Pancreas (tissue), 10 donors: Measurements from ENCODE around the gene CHRNA5. TPM values are rescaled to one million over a fixed set of nuclear protein-coding genes. Genes with fewer than 3 reads are reported as not detected.
"Not testable (repeated sequence)": the region's sequence is repeated elsewhere in the genome, so short reads cannot be mapped to it uniquely, and the experiment has no call there.

Source experiments
- ATAC-seq, 4 donors: fragments of 200-7000 bp; cut with Tn5 transposase; one replicate each; pipeline versions ENCODE4 v1.8.0 to v1.9.1; 2020; ENCODE audit warnings: mild to moderate bottlenecking in 4 of 4, moderate library complexity in 4 of 4
- DNase-seq, 6 donors: peaks; one replicate each; pipeline ENCODE4 v3.0.0-alpha.2; 2020
- FAIRE-seq: peaks from 2 replicates; lab custom pipeline; 2012; peaks lifted over from hg19 to GRCh38; lab: Jason Lieb, UNC
- H3K27ac ChIP-seq, 4 donors: fragments of 200-600 bp; sonication (generic); 1 replicate in 3 of 4; 2 replicates in 1 of 4; pipeline versions ENCODE4 v1.5.0 to v1.8.0; 2020
- H3K27me3 ChIP-seq, 4 donors: fragments of 200-600 bp; one replicate each; pipeline ENCODE4 v1.8.0; 2021
- H3K36me3 ChIP-seq, 3 donors: fragments of 200-600 bp; sonication (generic) in 1 of 3; one replicate each; pipeline versions ENCODE4 v1.5.0 to v1.8.0; 2020 to 2021
- H3K4me1 ChIP-seq, 3 donors: fragments of 200-600 bp; one replicate each; pipeline ENCODE4 v1.8.0; 2021
- H3K4me3 ChIP-seq, 4 donors: fragments of 200-600 bp; sonication (generic) in 2 of 4; one replicate each; pipeline versions ENCODE4 v1.5.0 to v1.8.0; 2020 to 2021
- H3K9me3 ChIP-seq, 4 donors: fragments of 200-600 bp; one replicate each; pipeline ENCODE4 v1.8.0; 2021
- WGBS, 2 donors: extraction: QIAGEN DNeasy Blood & Tissue Kit; methylation state at CpG; one replicate each; pipeline ENCODE4 v1.1.7; 2013; 5-methylcytosine and 5-hydroxymethylcytosine counted together
- intact Hi-C, 3 donors: fragments of 100-400 bp; cut with DNase I; formaldehyde crosslinking; loops; one replicate each; pipeline versions ENCODE4 v1.11.1 to v1.14.2; 2022
- polyA plus RNA-seq, 2 donors: library from polyadenylated mRNA; stranded (reverse); fragments of 200-250 nt; gene quantifications; one replicate each; pipeline ENCODE4 v1.2.3, GENCODE V29; 2013
- total RNA-seq, 6 donors: library from RNA; stranded (reverse); fragmentation: NEBNext Ultra II Directional in 4 of 6; extraction: Animal tissue kit (Norgen Biotek cat#: 25700) in 4 of 6; gene quantifications; one replicate each; pipeline versions ENCODE4 v1.2.1 to v1.2.4, GENCODE V29; 2021 to 2023
- TF ChIP-seq, protein P1 (sequence below), 4 donors: fragments of 200-600 bp; sonication (generic) in 3 of 4; IDR thresholded peaks; one replicate each; pipeline versions ENCODE4 v1.5.0 to v1.8.0; 2021; ENCODE audit warnings: antibody characterized with exemption in 4 of 4
- donor health status: healthy with polysubstance abuse.
- donor health status: DM: no; HTN: no; CAD: no; lungs with moderate emphysema.
- donor health status: DM: no; HTN: no; CAD: no.
- donor health status: control.
- donor health status: control.
- donor health status: Bipolar disorder and iron deficiency.
- donor health status: DM: yes; HTN: yes; CAD: no.
- donor health status: DM: no; HTN: no; CAD: no.
- donor health status: DM: no; HTN: no; CAD: no.
- donor health status: DM: yes; HTN: yes; CAD: no.

CHRNA5 gene
- total and polyA plus RNA-seq, 8 donors: 0.80 to 2.9 (median 1.8) TPM

DNA sequence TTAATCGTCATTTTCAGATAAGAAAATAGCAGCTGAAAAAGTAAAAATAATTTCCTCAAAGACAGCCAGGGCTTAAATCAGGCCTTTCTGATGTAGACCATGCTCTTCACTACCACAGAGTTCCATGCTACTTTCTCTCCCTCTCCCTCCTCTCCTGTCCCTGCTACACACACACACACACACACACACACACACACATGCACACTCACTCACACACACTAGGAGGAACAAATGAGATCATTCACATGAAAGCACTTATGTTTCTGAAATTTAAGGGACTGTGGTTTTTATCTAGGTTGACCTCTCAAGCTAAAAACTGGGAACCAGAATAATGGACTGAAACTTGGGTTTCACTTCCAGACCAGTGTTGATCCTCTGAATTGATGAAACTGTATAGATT, 29.2 kb upstream of the CHRNA5 start:
- intact Hi-C loops: no loop called here
- Histone ChIP-seq H3K36me3 (no peaks in the 10 kb centered on the region), H3K9me3 (no peaks in the 10 kb centered on the region), H3K4me1 (no peaks in the 10 kb centered on the region), H3K27ac (no peak overlapping the region), H3K4me3 (no peak overlapping the region), H3K27me3 (no peaks in the 10 kb centered on the region)
- ATAC-seq: no peak
- TF ChIP-seq, protein P1, sequence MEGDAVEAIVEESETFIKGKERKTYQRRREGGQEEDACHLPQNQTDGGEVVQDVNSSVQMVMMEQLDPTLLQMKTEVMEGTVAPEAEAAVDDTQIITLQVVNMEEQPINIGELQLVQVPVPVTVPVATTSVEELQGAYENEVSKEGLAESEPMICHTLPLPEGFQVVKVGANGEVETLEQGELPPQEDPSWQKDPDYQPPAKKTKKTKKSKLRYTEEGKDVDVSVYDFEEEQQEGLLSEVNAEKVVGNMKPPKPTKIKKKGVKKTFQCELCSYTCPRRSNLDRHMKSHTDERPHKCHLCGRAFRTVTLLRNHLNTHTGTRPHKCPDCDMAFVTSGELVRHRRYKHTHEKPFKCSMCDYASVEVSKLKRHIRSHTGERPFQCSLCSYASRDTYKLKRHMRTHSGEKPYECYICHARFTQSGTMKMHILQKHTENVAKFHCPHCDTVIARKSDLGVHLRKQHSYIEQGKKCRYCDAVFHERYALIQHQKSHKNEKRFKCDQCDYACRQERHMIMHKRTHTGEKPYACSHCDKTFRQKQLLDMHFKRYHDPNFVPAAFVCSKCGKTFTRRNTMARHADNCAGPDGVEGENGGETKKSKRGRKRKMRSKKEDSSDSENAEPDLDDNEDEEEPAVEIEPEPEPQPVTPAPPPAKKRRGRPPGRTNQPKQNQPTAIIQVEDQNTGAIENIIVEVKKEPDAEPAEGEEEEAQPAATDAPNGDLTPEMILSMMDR (IDR thresholded peaks at IDR 0.05): no peak
- FAIRE-seq: no peak
- WGBS, 2 donors: 78% methylated on average over 1 of the region's 1 CpG
- no peak for DNase-seq

DNA sequence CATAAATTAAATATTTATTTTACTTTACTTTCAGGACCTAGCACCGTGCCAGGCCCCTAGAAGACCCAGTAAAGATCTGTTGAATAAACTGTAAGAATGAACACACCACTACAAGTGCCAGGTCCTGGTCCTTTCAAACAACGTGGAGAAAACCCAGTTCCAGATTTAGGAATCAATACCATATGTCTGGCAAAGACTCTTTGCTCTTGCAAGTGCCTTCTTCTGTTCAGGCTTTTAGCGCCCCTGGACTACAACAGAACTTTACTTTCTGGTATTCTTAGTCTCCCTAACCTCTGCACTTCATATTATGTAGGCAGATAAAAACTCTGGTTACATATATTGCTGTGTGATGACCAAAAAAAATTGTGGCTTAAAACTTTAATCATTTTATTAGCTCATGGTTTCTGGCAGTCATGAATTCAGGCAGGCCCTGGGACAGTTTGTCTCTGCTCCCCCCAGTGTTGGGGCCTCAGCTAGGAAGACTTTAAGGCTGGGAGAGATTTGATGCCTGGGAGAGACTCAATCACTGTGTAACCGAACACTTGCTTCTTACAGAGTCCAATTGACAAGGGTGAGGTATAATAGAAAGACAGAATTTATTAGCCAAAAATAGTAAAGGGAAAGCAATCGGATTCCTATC, 27.9 kb upstream of the CHRNA5 start:
- Histone ChIP-seq H3K27me3 (no peaks in the 10 kb centered on the region), H3K36me3 (no peaks in the 10 kb centered on the region), H3K9me3 (no peaks in the 10 kb centered on the region), H3K4me3 (no peak overlapping the region), H3K4me1 (peaks cover 0 to 8% (median 8%) of the 10 kb centered on the region in 3 donors), H3K27ac (no peak overlapping the region)
- ATAC-seq (no peak), FAIRE-seq (no peak), DNase-seq (no peak)
- TF ChIP-seq, protein P1 (IDR thresholded peaks at IDR 0.05): no peak
- 74 to 75% methylated on average over 5 of the region's 5 CpGs for WGBS, 2 donors
- intact Hi-C loops: no loop called here

DNA sequence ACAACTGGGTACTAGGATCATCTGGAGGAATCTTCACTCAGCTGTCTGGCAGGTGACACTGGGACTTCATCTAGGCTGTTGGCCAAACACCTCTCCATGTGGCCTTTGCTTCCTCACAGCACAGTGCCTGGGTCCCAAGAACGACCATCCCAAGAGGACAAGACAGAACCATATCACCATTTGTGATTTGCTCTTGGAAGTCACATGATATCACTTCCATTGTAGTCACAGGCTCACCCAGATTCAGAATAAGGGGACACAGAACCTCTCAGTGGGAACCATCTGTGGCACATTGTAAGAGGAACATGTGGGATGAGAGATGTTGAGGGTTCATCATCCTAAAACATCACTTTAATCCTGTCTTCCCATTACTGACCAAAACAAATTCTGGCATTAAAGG, 27.0 kb upstream of the CHRNA5 start:
- Histone ChIP-seq H3K27me3 (no peaks in the 10 kb centered on the region), H3K9me3 (no peaks in the 10 kb centered on the region), H3K27ac (no peak overlapping the region), H3K36me3 (no peaks in the 10 kb centered on the region), H3K4me1 (peaks cover 0 to 8% (median 8%) of the 10 kb centered on the region in 3 donors), H3K4me3 (no peak overlapping the region)
- no peak for ATAC-seq
- no peak for DNase-seq
- TF ChIP-seq, protein P1 (IDR thresholded peaks at IDR 0.05): no peak
- intact Hi-C loops: no loop called here
- WGBS, 2 donors: 79% methylated on average over 1 of the region's 1 CpG
- no peak for FAIRE-seq

DNA sequence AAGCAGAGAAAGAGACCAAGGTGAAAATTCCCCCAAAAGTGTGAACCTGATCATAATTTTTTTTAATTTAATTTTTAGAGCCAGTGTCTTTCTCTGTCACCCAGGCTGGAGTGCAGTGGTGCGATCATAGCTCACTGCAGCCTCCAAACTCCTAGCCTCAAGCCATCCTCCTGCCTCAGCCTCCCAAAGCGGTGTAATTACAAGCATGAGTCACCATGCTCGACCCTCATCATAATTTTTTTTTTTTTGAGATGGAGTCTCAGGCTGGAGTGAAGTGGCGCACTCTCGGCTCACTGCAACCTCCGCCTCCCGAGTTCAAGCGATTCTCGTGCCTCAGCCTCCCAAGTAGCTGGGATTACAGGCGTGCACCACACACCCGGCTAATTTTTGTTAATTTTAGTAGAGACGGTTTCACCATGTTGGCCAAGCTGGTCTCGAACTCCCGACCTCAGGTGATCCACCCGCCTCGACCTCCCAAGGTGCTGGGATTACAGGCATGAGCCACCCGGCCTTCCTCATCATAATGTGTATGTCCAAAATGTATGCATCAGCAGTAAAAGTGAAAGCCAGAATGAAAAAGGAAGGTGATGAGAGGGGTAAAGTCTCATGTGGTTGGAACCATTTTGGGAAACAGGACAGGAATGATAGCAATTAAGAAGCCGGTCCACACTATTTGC, 25.7 kb upstream of the CHRNA5 start:
- intact Hi-C loops, H3K27me3 ChIP-seq, H3K36me3 ChIP-seq, FAIRE-seq, H3K9me3 ChIP-seq, ATAC-seq: not testable (repeated sequence)
- Histone ChIP-seq H3K4me1 (peaks cover 0 to 12% (median 11%) of the 10 kb centered on the region in 3 donors), H3K27ac (peak overlapping the region; percentile 62 to 91 (median 90)), H3K4me3 (peak overlapping the region; percentile 60 to 81 (median 70))
- peak in 1 of 6 donors; percentile 17 for DNase-seq
- 68 to 72% methylated on average over 18 of the region's 18 CpGs for WGBS, 2 donors

DNA sequence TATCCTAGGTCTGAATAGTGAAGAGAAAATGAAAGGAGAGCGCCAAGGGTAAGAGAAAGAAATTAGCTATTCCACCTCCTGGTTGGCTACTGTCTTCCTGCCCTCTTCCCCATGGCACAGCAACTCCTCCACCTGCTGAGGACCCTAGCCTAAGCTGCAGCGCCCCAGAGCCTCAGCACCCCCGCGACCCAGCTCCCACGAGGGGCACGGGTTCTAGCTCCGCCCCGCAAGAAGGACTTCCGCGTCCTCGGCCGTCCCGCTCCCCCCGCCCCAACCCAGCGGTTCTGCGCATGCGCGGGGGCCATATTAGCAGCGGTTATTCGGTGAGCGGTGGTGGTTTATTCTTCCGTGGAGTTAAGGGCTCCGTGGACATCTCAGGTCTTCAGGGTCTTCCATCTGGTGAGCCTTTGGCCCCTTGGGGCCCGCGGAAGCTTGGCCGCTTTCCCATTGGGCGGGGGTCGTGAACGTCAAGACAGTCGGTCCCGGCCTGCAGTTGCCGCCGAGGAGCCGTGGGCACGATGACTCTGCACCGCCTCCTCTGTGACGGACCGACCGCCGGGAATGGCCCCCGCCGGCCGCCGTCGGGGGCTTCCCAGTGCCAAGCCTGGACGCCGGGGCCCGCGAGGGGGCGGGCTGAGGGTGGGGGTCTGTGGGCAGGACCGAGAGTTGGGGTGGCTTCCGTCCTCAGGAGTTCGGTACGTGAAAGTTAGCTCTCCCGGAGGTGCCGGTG, 25.0 kb upstream of the CHRNA5 start, which contains the start of gene PSMA4:
Gene PSMA4 (plus strand): TSS at position 304 of the 730 bp plus-strand sequence. CDS start 1,484 bp downstream, outside the sequence.
- H3K27ac ChIP-seq: peak within 1 kb of the TSS; percentile 62 to 91 (median 90)
- TF ChIP-seq, protein P1 (IDR thresholded peaks at IDR 0.05): no peak
- H3K27me3 ChIP-seq: no peaks in the 10 kb centered on the region
- H3K36me3 ChIP-seq: peaks cover 0 to 5% (median 0%) of the 10 kb centered on the region in 3 donors
- DNase-seq (peak; percentile 83 to 98 (median 88)), FAIRE-seq (no peak), ATAC-seq (peak; percentile 93 to 97 (median 94))
- WGBS, 2 donors: 0% methylated on average over 41 to 56 of the region's 56 CpGs
- peaks cover 5 to 14% (median 12%) of the 10 kb centered on the region in 3 donors for H3K4me1 ChIP-seq
- peak within 1 kb of the TSS; percentile 60 to 81 (median 70) for H3K4me3 ChIP-seq
- intact Hi-C loops: no loop called here
- H3K9me3 ChIP-seq: no peaks in the 10 kb centered on the region
